CD1c-positive myeloid dendritic cell (primary cell): ENCODE results near the gene TEC.
"Not testable (repeated sequence)": the region's sequence is repeated elsewhere in the genome, so short reads cannot be mapped to it uniquely, and the experiment has no call there.

Source experiments
- DNase-seq: peaks from one replicate; pipeline ENCODE4 v3.0.0-alpha.2; 2016; ENCODE audit errors: extremely low spot score

The TEC gene

GRCh38 chr4:48195853-48196252 is 73.8 kb downstream of the TEC start:
- DNase-seq, result no peak

DNA sequence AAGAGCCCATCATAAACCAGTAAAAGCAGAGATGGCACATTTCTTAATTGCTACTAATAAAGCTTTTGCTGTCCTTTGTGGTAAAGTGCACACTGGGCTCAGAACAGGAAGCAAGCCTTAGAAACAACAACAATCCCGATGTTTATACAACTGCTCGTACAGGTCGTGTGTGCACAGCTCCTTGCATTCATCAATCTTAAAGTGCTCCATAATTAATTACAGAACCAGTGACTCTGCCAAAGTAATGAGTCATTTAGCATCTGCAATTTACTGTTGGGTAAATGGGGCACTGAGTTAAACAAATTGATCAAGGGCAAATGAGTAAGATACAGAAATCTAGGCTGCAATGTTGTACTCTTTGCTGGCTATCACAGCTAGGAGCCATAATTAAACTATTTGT is 74.3 kb downstream of the TEC start:
- peak; percentile 52 for DNase-seq

DNA sequence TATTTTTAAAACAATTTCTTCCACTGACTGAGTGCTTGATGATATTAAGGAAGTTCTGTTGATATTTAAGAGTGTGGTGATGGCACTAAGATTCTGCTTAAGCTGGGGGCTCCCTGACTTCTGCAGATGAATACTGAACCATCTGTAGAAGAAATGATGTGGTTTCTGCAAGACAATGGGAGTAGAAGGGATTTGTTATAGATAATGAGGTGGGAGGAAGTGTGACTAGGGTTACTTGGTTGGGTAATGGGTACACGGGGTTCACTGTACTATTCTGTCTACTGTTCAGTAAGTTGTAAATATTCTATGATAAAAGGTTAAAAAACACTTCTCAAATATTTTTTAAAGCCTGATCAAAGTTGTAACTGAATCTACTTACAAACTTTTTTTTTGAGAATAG is 74.7 kb downstream of the TEC start:
- peak; percentile 34 for DNase-seq

DNA sequence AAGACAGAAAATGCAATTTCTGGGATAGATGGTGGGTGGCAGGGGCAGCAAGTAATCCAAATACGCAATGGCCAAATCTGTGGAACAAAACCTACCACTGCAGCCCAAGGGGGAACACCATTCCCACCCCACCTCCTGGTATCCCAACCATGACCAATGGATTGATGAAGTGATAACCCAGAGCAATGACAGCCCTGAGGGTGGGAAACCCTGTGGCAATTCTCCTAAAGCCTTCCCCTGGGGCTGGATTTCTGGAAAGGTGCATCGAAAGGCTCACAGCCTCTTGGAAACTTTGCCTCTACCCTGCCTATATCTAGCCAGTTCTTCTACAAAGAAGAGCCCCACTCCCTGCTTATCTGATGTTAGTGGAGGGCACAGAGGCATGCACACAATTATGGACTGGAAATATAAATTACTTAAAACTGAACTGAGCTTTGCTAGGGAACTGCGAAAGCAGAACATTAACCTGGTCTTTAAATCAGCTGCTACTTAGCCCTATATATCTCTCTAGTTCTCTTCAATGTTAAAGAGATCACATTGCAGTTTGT is 75.6 kb downstream of the TEC start:
- no peak for DNase-seq

- peak; percentile 64 for DNase-seq
Measured at GRCh38 chr4:48193096-48193836, 76.4 kb downstream of the TEC start.

DNA sequence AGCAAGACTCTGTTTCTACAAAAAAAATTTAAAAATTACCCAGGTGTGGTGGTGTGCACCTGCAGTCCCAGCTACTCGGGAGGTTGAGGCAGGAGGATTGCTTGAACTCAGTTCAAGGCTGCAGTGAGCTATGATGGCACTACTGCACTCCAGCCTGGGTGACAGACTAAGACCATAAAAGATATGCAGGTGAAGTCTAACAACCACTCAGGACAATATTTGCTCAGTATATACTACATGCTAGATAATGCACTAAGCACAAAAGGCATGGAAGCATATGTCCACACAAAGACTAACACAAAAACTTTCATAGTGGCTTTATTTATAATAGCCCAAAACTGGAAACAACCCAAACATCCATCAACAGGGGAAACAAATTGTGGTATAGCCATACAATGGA is 77.9 kb downstream of the TEC start:
- no peak for DNase-seq

DNA sequence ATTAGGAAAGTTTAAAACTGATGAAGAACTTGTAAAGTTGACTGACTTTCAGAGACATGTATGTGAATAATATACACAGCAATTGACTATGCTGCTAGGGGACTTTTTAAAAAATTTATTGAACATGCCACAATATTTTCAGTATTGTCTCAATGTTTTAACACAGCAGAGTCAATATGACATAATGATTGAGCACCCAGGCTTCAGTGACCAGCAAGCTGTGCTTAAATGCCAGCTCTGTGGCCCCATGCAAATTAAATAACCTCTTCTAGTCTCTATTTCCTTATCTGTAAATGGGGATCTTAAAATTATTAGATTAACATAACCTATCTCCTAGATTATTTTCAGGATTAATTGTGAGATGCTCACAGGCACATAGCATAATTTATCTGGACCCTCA is 78.8 kb downstream of the TEC start:
- DNase-seq, result no peak

- no peak for DNase-seq
Measured at GRCh38 chr4:48189731-48190130, 79.9 kb downstream of the TEC start.

DNA sequence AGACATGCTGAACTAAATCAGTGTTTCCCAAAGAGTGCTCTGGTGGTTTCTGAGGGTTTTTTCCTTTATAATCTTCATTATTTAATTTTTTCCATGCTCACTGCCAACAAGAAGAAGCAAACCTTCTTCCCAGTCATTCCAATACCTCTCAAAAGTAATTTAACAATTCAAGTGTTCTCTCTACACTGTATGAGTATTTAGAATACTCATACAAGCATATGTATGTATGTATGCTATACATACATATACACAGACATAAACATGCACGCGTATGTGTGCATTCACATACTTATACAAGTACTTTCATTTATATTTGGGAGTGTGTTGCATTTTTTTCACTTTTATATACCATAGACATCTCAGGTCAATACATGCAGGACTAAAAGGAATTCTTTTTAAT is 81.2 kb downstream of the TEC start:
- DNase-seq, result no peak

GRCh38 chr4:48187813-48188212 is 81.8 kb downstream of the TEC start:
- DNase-seq, result peak; percentile 25

- DNase-seq, result not testable (repeated sequence)
Measured at GRCh38 chr4:48187066-48187465, 82.6 kb downstream of the TEC start.

DNA sequence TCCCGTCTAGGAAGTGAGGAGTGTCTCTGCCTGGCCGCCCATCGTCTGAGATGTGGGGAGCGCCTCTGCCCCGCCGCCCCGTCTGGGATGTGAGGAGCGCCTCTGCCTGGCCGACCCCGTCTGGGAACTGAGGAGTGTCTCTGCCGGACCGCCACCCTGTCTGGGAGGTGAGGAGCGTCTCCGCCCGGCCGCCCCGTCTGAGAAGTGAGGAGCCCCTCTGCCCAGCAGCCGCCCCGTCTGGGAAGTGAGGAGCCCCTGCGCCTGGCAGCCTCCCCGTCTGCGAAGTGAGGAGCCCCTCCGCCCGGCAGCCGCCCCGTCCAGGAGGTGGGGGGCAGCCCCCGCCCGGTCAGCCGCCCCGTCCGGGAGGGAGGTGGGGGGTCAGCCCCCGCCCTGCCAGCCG is 83.2 kb downstream of the TEC start:
- not testable (repeated sequence) for DNase-seq

DNA sequence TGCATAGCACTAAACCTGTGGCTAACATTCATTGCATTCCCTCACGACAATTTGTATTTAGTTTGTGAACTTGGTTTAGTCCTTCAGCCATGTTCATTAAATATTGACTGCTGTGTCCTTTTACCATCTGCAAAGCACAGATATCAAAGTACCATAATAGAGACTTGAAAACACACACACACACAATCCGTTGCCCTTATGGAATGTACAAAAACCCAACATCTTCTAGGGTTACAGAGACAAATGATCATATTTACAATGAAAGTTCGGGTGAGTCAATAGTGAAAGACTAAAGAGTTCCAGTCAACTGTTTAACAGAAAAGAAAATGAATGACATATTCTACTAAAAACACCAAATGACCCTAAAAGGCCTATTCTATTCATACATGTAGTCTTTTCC is 84.8 kb downstream of the TEC start:
- DNase-seq, result no peak

- no peak for DNase-seq
Measured at GRCh38 chr4:48180234-48180633, 89.4 kb downstream of the TEC start.

GRCh38 chr4:48178931-48179330 is 90.7 kb downstream of the TEC start:
- DNase-seq, result no peak

DNA sequence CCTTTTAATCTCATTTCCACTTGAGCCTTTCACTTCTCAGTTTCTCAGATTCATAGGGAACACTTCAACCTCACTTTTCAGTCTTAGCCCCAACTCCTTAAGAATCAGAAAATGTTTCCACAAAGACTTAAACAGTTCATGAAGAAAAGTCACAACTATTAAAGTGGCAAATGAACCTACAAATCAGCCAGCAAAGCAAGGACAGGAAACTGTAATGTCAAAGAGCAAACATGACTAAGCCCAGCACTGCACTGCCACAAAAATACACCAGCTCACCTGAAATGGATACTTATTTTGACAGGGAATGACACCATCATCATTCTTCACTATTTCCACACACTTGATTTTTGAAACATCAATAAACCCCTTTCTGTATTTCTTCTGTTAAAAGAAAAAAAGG is 93.8 kb downstream of the TEC start:
- no peak for DNase-seq

GRCh38 chr4:48175328-48175727 is 94.3 kb downstream of the TEC start:
- DNase-seq, result no peak

GRCh38 chr4:48173056-48173991 is 96.3 kb downstream of the TEC start:
- peak; percentile 73 for DNase-seq

- DNase-seq, result peak; percentile 53
Measured at GRCh38 chr4:48172651-48173050, 97.0 kb downstream of the TEC start.

DNA sequence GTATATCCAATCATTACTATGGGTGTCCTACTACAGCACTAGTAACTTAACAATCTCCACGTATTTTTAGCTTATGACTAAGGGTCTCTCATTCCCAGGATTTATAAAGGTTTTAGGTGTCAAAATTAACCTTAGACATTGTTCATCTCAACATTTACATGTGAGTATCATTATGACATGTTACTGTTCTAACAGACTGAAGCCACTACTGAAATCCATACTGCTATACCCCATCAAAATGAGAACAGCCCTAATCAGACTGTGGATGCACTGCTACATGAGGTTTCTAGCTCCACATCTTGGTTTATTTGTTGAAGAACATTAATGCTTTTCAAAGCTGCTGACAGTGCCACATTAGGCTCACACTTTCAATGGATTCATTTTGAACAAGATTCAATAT is 100.0 kb downstream of the TEC start:
- DNase-seq, result no peak

GRCh38 chr4:48167538-48168263 is 101.9 kb downstream of the TEC start:
- DNase-seq, result no peak

DNA sequence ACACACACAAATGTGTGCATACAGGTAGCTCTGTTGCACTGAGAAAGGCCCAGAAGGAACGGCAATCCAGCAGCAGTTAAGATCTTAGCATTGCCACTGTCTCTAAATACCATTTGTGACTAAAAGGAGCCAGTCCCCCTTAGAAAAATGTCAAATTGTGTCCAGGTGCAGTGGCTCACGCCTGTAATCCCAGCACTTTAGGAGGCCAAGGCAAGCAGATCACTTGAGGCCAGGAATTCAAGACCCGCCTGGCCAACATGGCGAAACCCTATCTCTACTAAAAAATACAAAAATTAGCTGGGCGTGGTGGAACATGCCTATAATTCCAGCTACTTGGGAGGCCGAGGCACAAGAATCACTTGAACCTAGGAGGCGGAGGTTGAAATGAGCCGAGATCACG is 105.1 kb downstream of the TEC start:
- not testable (repeated sequence) for DNase-seq
